WERI-Rb-1 (cell line): ENCODE measurements around the gene DCAKD.
A peak's percentile ranks its signal among the peaks of the same experiment; 100 is the strongest.

Source experiments
- DNase-seq: peaks from one replicate; pipeline ENCODE4 v3.0.0-alpha.2; 2020
- H3K27ac ChIP-seq: fragments of 250-450 bp; sonication (Bioruptor Pico); 2 replicates; pipeline ENCODE4 v1.5.1; 2020; ENCODE audit warnings: mild to moderate bottlenecking, moderate library complexity
- H3K27me3 ChIP-seq: fragments of 250-450 bp; sonication (Bioruptor Pico); 2 replicates; pipeline ENCODE4 v1.5.1; 2021; ENCODE audit warnings: mild to moderate bottlenecking, low read depth, moderate library complexity; ENCODE audit not compliant: insufficient read depth, severe bottlenecking
- H3K36me3 ChIP-seq: fragments of 250-450 bp; sonication (Bioruptor Pico); 2 replicates; pipeline ENCODE4 v1.5.1; 2020; ENCODE audit warnings: mild to moderate bottlenecking, moderate library complexity
- H3K4me3 ChIP-seq: 2 replicates; pipeline ENCODE4 v1.5.1; 2011; ENCODE audit warnings: low read depth, mild to moderate bottlenecking, control low read depth, low read length
- H3K9me3 ChIP-seq: fragments of 250-450 bp; sonication (Bioruptor Pico); 2 replicates; pipeline ENCODE4 v1.5.1; 2021; ENCODE audit warnings: mild to moderate bottlenecking, moderate library complexity; ENCODE audit not compliant: severe bottlenecking
- TF ChIP-seq, protein P1 (sequence below): IDR thresholded peaks from 2 replicates; pipeline ENCODE4 v1.5.1; 2011; ENCODE audit warnings: low read depth, mild to moderate bottlenecking, control low read depth, inconsistent platforms, low read length

The DCAKD gene

DNA sequence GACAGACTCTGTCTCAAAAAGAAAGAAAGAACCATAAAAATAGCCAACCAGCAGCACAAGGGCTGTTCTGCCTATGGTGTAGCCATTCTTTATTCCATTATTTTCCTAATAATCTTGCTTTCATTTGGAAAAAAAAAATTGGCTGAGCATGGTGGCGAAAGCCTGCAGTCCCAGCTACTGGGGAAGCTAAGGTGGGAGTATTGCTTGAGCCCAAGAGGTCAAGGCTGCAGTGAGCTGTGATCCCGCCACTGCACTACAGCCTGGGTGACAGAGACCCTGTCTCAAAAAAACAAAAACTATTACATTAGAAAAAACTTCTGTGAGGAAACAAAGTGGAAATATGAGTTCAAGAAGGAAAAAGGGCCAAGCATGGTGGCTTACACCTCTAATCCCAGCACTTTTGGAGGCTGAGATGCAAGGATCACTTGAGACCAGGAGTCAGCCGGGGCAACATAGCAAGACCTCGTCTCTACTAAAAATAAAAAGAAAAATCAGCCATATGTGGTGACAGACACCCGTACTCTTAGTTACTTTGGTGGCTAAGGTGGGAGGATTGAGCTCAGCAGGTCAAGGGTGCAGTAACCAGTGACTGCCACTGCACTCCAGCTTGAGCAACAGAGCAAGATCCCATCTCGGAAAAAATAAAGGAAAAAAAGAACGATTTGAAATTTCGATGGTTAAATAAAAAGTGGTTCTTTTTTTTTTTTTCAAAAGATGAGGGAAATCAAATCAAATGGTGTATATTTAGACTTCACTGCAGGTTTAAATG lies 2.5 kb downstream of the DCAKD start:
- TF ChIP-seq, protein P1, sequence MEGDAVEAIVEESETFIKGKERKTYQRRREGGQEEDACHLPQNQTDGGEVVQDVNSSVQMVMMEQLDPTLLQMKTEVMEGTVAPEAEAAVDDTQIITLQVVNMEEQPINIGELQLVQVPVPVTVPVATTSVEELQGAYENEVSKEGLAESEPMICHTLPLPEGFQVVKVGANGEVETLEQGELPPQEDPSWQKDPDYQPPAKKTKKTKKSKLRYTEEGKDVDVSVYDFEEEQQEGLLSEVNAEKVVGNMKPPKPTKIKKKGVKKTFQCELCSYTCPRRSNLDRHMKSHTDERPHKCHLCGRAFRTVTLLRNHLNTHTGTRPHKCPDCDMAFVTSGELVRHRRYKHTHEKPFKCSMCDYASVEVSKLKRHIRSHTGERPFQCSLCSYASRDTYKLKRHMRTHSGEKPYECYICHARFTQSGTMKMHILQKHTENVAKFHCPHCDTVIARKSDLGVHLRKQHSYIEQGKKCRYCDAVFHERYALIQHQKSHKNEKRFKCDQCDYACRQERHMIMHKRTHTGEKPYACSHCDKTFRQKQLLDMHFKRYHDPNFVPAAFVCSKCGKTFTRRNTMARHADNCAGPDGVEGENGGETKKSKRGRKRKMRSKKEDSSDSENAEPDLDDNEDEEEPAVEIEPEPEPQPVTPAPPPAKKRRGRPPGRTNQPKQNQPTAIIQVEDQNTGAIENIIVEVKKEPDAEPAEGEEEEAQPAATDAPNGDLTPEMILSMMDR, result peak; percentile 39
- Histone ChIP-seq H3K4me3 (no peak overlapping the region), H3K9me3 (no peaks in the 10 kb centered on the region), H3K27ac (no peak overlapping the region), H3K27me3 (no peaks in the 10 kb centered on the region), H3K36me3 (peaks cover 12% of the 10 kb centered on the region)
- DNase-seq, result no peak

GRCh38 chr17:45046537-45047125 lies 4.8 kb downstream of the DCAKD start:
- Histone ChIP-seq H3K27me3 (no peaks in the 10 kb centered on the region), H3K27ac (no peak overlapping the region), H3K9me3 (no peaks in the 10 kb centered on the region), H3K4me3 (no peak overlapping the region), H3K36me3 (peaks cover 12% of the 10 kb centered on the region)
- DNase-seq, result no peak
- TF ChIP-seq, protein P1, result no peak

DNA sequence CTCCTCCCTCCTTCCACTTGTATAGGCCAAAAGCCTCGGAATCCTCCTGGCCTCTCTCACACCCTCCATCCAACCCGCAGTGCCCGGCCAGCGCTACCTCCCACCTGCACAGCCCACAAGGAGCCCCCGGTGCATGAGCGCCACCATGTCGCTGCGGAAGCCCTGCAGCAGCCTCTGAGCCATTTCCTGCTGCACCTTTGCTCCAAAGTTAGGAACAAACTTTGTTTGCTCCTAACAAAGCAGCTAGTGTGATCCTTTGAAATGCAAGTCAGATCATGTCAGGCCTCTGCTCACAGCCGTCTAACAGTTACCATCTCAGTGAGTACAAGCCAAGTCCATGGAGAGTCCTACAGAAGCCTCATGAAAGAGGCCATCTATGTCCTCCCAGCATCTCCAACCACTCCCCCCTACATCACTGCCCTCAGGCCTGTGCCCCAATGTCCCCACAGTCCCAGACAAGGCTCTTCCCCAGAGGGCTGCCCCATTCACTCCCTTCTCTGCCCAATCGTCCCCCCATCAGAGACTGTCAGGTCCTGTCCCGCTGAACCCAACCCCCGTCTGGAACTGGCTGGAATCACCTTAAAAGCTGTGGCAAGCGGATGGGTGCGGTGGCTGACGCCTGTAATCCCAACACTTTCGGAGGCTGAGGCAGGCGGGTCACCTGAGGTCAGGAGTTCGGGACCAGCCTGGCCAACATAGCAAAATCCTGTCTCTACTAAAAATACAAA lies 7.5 kb downstream of the DCAKD start:
- Histone ChIP-seq H3K27ac (no peak overlapping the region), H3K36me3 (peaks cover 12% of the 10 kb centered on the region), H3K9me3 (no peaks in the 10 kb centered on the region), H3K4me3 (no peak overlapping the region), H3K27me3 (no peaks in the 10 kb centered on the region)
- no peak for DNase-seq
- TF ChIP-seq, protein P1, result no peak

DNA sequence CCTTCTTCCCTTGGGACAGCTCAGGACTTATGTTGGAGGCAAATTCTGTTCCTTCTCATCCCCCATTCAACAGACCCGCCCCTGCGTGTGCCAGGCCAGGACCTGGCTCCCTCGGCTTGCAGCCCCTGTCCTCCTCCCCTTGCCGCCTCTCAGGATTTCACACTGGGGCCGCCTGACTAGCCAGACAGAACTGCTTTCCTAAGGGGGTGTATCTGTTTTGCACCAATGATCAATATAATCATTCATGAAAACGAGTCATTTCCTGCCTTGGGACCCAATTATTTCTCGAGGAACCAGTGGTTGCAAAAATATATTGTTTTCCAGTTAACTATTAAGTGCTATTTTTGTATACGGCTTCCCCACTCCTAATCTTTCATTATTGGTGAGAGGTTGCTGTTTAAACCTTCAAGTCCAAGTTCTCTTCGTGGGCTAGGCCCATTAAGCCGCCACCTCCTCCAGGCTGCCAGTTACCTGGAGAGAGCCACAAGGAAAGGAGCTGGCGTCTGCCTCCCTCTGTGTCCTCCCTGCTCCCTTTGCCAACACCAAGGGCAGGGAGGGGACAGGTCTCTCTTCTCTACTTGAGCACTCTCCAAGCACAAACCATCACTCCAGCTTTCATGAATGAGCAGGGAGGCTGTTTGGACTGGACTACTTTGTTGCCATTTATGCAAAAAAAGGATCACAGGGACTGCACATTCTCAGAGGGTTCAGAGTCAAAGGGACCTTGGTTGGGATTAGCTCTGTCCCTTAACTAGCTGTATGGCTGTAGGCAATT lies 8.9 kb downstream of the DCAKD start:
- no peak for DNase-seq
- H3K4me3 ChIP-seq, result no peak overlapping the region
- TF ChIP-seq, protein P1, result no peak
- peaks cover 15% of the 10 kb centered on the region for H3K36me3 ChIP-seq
- H3K27me3 ChIP-seq, result no peaks in the 10 kb centered on the region
- peak overlapping the region; percentile 27 for H3K27ac ChIP-seq
- H3K9me3 ChIP-seq, result no peaks in the 10 kb centered on the region

GRCh38 chr17:45040459-45040858 lies 11.0 kb downstream of the DCAKD start:
- TF ChIP-seq, protein P1, result no peak
- no peak for DNase-seq
- Histone ChIP-seq H3K27ac (peak overlapping the region; percentile 42), H3K9me3 (no peaks in the 10 kb centered on the region), H3K4me3 (no peak overlapping the region), H3K36me3 (peaks cover 16% of the 10 kb centered on the region), H3K27me3 (no peaks in the 10 kb centered on the region)
